GM19043 (cell line): ENCODE results near the gene MTMR12.
"Not testable (repeated sequence)": the region's sequence is repeated elsewhere in the genome, so short reads cannot be mapped to it uniquely, and the experiment has no call there.

Experiments used
- ATAC-seq: cut with Tn5 transposase; IDR thresholded peaks from one replicate; pipeline ENCODE4 v1.9.1; 2021; ENCODE audit warnings: low read depth; ENCODE audit not compliant: unreplicated experiment

MTMR12 gene

GRCh38 chr5:32241034-32241783 lies 71.5 kb downstream of the MTMR12 start:
- ATAC-seq: no peak

GRCh38 chr5:32239385-32239784 lies 73.4 kb downstream of the MTMR12 start:
- no peak for ATAC-seq

- ATAC-seq: no peak
Observed at GRCh38 chr5:32233696-32234447, 78.9 kb downstream of the MTMR12 start.

GRCh38 chr5:32233220-32233695 lies 79.5 kb downstream of the MTMR12 start:
- no peak for ATAC-seq

- peak; percentile 85 for ATAC-seq
Observed at GRCh38 chr5:32232441-32233219, 80.1 kb downstream of the MTMR12 start.

GRCh38 chr5:32231929-32232328 lies 80.8 kb downstream of the MTMR12 start:
- no peak for ATAC-seq

GRCh38 chr5:32231241-32231640 lies 81.5 kb downstream of the MTMR12 start:
- no peak for ATAC-seq

GRCh38 chr5:32230356-32231099 lies 82.2 kb downstream of the MTMR12 start:
- ATAC-seq: no peak

- ATAC-seq: no peak
Observed at GRCh38 chr5:32229586-32229985, 83.2 kb downstream of the MTMR12 start.

- no peak for ATAC-seq
Observed at GRCh38 chr5:32228816-32229215, 83.9 kb downstream of the MTMR12 start.

GRCh38 chr5:32225445-32225844 lies 87.3 kb downstream of the MTMR12 start:
- no peak for ATAC-seq

- ATAC-seq: no peak
Observed at GRCh38 chr5:32223972-32224609, 88.6 kb downstream of the MTMR12 start.

GRCh38 chr5:32222723-32223470 lies 89.8 kb downstream of the MTMR12 start:
- no peak for ATAC-seq

- no peak for ATAC-seq
Observed at GRCh38 chr5:32217886-32218396, 94.8 kb downstream of the MTMR12 start.

GRCh38 chr5:32214344-32214743 lies 98.4 kb downstream of the MTMR12 start:
- not testable (repeated sequence) for ATAC-seq

- no peak for ATAC-seq
Observed at GRCh38 chr5:32210151-32210550, 102.6 kb downstream of the MTMR12 start.

- not testable (repeated sequence) for ATAC-seq
Observed at GRCh38 chr5:32208837-32209236, 103.9 kb downstream of the MTMR12 start.

- no peak for ATAC-seq
Observed at GRCh38 chr5:32207355-32207634, 105.4 kb downstream of the MTMR12 start.
